Measurements from ENCODE around the gene CD2BP2.

DNA sequence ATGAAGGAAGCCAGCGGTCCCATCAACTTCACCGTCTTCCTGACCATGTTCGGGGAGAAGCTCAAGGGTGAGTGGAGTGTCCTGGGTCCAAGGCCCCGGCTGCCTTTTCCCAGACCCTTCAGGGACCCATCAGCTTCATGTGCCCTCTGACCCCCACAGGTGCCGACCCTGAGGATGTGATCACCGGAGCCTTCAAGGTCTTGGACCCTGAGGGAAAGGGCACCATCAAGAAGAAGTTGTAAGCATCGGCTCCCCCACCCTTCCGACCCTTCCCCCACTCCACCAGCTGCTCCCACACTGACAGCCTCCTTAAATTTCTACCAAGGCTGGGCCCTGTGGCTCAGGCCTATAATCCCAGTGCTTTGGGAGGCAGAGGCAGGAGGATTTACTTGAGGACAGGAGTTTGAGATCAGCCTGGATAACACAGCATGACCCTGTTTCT is 21.4 kb upstream of the CD2BP2 start:
- TF ChIP-seq, protein P1, sequence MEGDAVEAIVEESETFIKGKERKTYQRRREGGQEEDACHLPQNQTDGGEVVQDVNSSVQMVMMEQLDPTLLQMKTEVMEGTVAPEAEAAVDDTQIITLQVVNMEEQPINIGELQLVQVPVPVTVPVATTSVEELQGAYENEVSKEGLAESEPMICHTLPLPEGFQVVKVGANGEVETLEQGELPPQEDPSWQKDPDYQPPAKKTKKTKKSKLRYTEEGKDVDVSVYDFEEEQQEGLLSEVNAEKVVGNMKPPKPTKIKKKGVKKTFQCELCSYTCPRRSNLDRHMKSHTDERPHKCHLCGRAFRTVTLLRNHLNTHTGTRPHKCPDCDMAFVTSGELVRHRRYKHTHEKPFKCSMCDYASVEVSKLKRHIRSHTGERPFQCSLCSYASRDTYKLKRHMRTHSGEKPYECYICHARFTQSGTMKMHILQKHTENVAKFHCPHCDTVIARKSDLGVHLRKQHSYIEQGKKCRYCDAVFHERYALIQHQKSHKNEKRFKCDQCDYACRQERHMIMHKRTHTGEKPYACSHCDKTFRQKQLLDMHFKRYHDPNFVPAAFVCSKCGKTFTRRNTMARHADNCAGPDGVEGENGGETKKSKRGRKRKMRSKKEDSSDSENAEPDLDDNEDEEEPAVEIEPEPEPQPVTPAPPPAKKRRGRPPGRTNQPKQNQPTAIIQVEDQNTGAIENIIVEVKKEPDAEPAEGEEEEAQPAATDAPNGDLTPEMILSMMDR (IDR thresholded peaks at IDR 0.05) = no peak
- TF ChIP-seq ZFX (IDR thresholded peaks at IDR 0.05; ENCODE audit: borderline replicate concordance) = no peak

All from 22Rv1 (cell line).